Mucosa of descending colon (tissue), 3 donors: ENCODE results near the gene KIAA0319L. TPM values are rescaled to one million over a fixed set of nuclear protein-coding genes. Genes with fewer than 3 reads are reported as not detected.
A peak's percentile ranks its signal among the peaks of the same experiment; 100 is the strongest.

Experiments used
- ATAC-seq: fragments of 200-7000 bp; cut with Tn5 transposase; one replicate; pipeline ENCODE4 v1.9.1; 2020; ENCODE audit warnings: mild to moderate bottlenecking, moderate library complexity
- DNase-seq, 3 donors: peaks; one replicate each; pipeline ENCODE4 v3.0.0-alpha.2; 2020
- H3K36me3 ChIP-seq: fragments of 200-600 bp; one replicate; pipeline ENCODE4 v1.8.0; 2021; ENCODE audit warnings: low read depth, mild to moderate bottlenecking
- H3K4me1 ChIP-seq: fragments of 200-600 bp; one replicate; pipeline ENCODE4 v1.8.0; 2021; ENCODE audit warnings: low read depth, mild to moderate bottlenecking
- H3K4me3 ChIP-seq: fragments of 200-600 bp; one replicate; pipeline ENCODE4 v1.8.0; 2021; ENCODE audit warnings: mild to moderate bottlenecking
- H3K9me3 ChIP-seq: fragments of 200-600 bp; one replicate; pipeline ENCODE4 v1.8.0; 2021; ENCODE audit warnings: mild to moderate bottlenecking
- CTCF ChIP-seq: fragments of 200-600 bp; IDR thresholded peaks from one replicate; pipeline ENCODE4 v1.8.0; 2022; ENCODE audit warnings: antibody characterized with exemption, mild to moderate bottlenecking
- intact Hi-C, 2 donors: fragments of 100-400 bp; cut with DNase I in 1 of 2; cut with micrococcal nuclease in 1 of 2; formaldehyde crosslinking; loops; one replicate each; pipeline versions ENCODE4 v1.11.0 to v1.11.1; 2022; cut with DNase I, micrococcal nuclease
- total RNA-seq, 3 donors: library from RNA; stranded (reverse); fragmentation: NEBNext Ultra II Directional in 2 of 3; extraction: Animal tissue kit (Norgen Biotek cat#: 25700) in 2 of 3; gene quantifications; one replicate each; pipeline versions ENCODE4 v1.2.1 to v1.2.4, GENCODE V29; 2021 to 2023
- donor health status: DM: no; HTN: no; CAD: no; lungs with moderate emphysema.
- donor health status: DM: no; HTN: no; CAD: no.
- donor health status: DM: no; HTN: yes; CAD: no.

Gene KIAA0319L
- total RNA-seq, 3 donors from 2014 or later: 59.6 to 84.6 (median 75.7) TPM

- no peak for TF ChIP-seq CTCF
- peak overlapping the region; percentile 93 for H3K4me3 ChIP-seq
- H3K4me1 ChIP-seq: peaks cover 25% of the 10 kb centered on the region
These were observed 602 bp downstream of the KIAA0319L start for GRCh38 chr1:35556484-35557117.

DNA sequence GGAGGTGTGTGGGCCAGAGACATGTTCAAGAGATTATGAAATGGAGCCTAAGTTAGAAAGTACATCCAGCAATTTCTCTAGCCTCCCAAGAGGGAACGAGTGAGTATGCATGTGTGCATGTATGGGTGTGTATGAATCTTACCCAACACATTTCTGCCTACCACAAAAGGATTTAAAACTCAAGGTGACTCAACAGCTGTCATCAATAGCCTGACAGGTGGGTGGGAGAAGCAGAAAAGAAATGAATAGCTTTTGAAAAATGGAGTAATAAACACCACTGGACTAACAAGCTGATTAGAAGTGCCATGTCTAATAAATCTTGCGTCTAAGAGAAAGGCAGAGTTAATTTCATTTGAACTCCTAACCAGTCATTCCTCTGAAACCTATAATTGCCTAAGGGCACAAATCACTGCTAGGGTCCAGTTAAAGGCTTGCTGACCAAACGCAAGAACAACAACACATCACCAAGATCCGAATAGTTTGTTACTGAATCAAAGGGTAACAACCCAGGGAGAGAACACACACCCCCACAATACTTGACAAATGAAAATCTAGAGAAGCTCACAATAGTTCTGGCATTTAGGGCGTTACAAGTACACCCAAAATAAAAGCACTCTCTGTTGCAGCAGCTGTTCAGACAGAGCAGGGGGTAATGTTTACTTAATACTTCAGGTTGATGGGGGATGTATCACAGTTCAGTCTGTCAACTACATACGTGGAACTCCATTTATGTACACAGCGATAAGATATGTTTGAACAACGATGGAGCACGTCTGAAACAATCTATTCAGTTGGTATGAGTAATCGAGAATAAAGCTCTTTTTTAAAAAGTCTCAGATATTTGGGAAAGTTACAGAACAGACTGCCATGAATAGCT lies 1.4 kb downstream of the KIAA0319L start:
- no peak for DNase-seq
- Histone ChIP-seq H3K4me3 (no peak overlapping the region), H3K36me3 (peaks cover 7% of the 10 kb centered on the region), H3K4me1 (peaks cover 25% of the 10 kb centered on the region), H3K9me3 (no peaks in the 10 kb centered on the region)
- ATAC-seq: peak; percentile 40
- intact Hi-C loops: no loop called here
- no peak for TF ChIP-seq CTCF

More at GRCh38 chr1:35556484-35557117, 602 bp downstream of the KIAA0319L start:
- intact Hi-C loops: no loop called here
- H3K36me3 ChIP-seq: peaks cover 7% of the 10 kb centered on the region
- ATAC-seq: no peak
- no peak for DNase-seq
- no peaks in the 10 kb centered on the region for H3K9me3 ChIP-seq

GRCh38 chr1:35555212-35555584 lies 2.0 kb downstream of the KIAA0319L start:
- no peak for TF ChIP-seq CTCF
- intact Hi-C loops: no loop called here
- H3K9me3 ChIP-seq: no peaks in the 10 kb centered on the region
- DNase-seq (no peak), ATAC-seq (no peak)
- peaks cover 25% of the 10 kb centered on the region for H3K4me1 ChIP-seq
- H3K4me3 ChIP-seq: no peak overlapping the region
- H3K36me3 ChIP-seq: peaks cover 7% of the 10 kb centered on the region

DNA sequence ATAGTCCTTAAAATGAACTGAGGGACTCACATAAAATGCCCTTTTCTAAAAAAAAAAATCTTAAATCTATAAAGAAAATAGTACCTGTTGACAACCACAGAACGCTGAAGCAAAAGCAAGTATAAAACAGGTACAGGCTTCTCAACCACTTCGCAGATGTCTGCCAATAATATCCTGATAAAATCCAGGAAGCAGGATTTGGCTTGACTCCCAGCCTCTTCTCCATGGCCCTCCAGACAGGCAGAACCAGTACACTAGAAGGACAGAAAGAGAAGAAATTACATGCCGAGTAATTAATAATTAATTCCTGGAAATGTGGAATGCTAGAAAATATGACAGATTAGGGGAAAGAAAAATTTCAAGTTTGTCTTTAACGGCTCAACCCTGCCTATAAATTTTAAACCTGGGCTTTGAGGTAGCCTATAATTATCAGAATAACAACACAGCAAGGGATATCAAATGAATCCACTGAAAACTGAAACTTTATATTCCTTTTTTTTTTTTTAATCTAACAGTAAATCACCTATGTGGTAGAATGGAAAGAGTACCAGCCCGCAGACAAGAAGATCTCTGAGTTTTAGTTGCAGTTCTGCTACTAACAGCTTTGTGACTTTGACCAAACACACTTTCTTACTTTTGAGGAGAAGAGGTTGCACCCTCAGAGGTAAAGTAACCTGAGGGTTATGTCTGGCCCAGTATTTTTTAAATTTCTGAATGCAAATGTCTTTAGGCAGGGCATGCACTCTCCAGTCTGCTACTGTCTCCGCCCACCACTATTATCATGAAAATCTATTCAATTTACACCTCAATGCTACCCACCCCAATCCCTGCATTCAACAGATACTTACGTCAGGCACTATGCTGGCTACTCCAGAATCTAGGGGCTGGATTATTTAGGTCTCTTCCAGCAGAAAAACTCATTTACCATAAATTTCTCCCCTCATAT lies 2.7 kb downstream of the KIAA0319L start:
- Histone ChIP-seq H3K4me1 (peaks cover 25% of the 10 kb centered on the region), H3K36me3 (peaks cover 7% of the 10 kb centered on the region), H3K9me3 (no peaks in the 10 kb centered on the region), H3K4me3 (no peak overlapping the region)
- TF ChIP-seq CTCF: no peak
- DNase-seq (peak in 1 of 3 donors; percentile 45), ATAC-seq (no peak)
- intact Hi-C loops: no loop called here

- no peak for TF ChIP-seq CTCF
- no peak for DNase-seq
- no peaks in the 10 kb centered on the region for H3K9me3 ChIP-seq
- intact Hi-C loops: no loop called here
- peaks cover 25% of the 10 kb centered on the region for H3K4me1 ChIP-seq
- ATAC-seq: no peak
- H3K36me3 ChIP-seq: peaks cover 7% of the 10 kb centered on the region
- H3K4me3 ChIP-seq: no peak overlapping the region
These were observed 3.4 kb downstream of the KIAA0319L start for GRCh38 chr1:35553851-35554250.
